H9 (cell line): ENCODE measurements around the gene GRB2. TPM values are rescaled to one million over a fixed set of nuclear protein-coding genes. Genes with fewer than 3 reads are reported as not detected.

ENCODE experiments used
- DNase-seq: peaks from one replicate; pipeline ENCODE4 v3.0.0-alpha.2; 2017
- H2AFZ ChIP-seq: one replicate; pipeline ENCODE4 v1.6.1; 2013; ENCODE audit warnings: mild to moderate bottlenecking, low read length, control low read depth, moderate library complexity
- H2AK5ac ChIP-seq: 2 replicates; pipeline ENCODE4 v1.6.1; 2013; ENCODE audit warnings: low read length, control low read depth, mixed read lengths; ENCODE audit not compliant: insufficient read length
- H2BK120ac ChIP-seq: one replicate; pipeline ENCODE4 v1.6.1; 2013; ENCODE audit warnings: low read depth, mild to moderate bottlenecking, low read length, control low read depth, inconsistent platforms; ENCODE audit not compliant: poor library complexity, severe bottlenecking
- H2BK12ac ChIP-seq: 2 replicates; pipeline ENCODE4 v1.6.1; 2013; ENCODE audit warnings: low read length, control low read depth, mixed read lengths, low read depth; ENCODE audit not compliant: insufficient read length
- H2BK15ac ChIP-seq: 2 replicates; pipeline ENCODE4 v1.6.1; 2013; ENCODE audit warnings: low read depth, low read length, control low read depth
- H2BK20ac ChIP-seq: one replicate; pipeline ENCODE4 v1.6.1; 2013; ENCODE audit warnings: low read depth, mild to moderate bottlenecking, low read length, control low read depth, inconsistent platforms; ENCODE audit not compliant: poor library complexity, severe bottlenecking
- H2BK5ac ChIP-seq: 2 replicates; pipeline ENCODE4 v1.6.1; 2013; ENCODE audit warnings: low read length, control low read depth, mixed read lengths; ENCODE audit not compliant: insufficient read length
- H3K14ac ChIP-seq: 2 replicates; pipeline ENCODE4 v1.6.1; 2013; ENCODE audit warnings: low read length, control low read depth; ENCODE audit not compliant: insufficient read depth
- H3K18ac ChIP-seq: 2 replicates; pipeline ENCODE4 v1.6.1; 2013; ENCODE audit warnings: low read depth, mild to moderate bottlenecking, mixed read lengths, low read length, control low read depth; ENCODE audit not compliant: insufficient read length
- H3K23ac ChIP-seq: 2 replicates; pipeline ENCODE4 v1.6.1; 2013; ENCODE audit warnings: low read length, control low read depth, mixed read lengths, low read depth; ENCODE audit not compliant: insufficient read length
- H3K23me2 ChIP-seq: 2 replicates; pipeline ENCODE4 v1.6.1; 2013; ENCODE audit warnings: low read depth, mild to moderate bottlenecking, mixed read lengths, low read length, control low read depth; ENCODE audit not compliant: insufficient read length, poor library complexity, severe bottlenecking
- H3K27ac ChIP-seq: 2 replicates; pipeline ENCODE4 v1.5.1; 2013; ENCODE audit warnings: low read length, control low read depth, mixed read lengths, low read depth; ENCODE audit not compliant: insufficient read length
- H3K27me3 ChIP-seq: 2 replicates; pipeline ENCODE4 v1.6.1; 2013; ENCODE audit warnings: low read length, control low read depth, inconsistent platforms; ENCODE audit not compliant: insufficient read depth
- H3K4ac ChIP-seq: 2 replicates; pipeline ENCODE4 v1.6.1; 2013; ENCODE audit warnings: low read depth, mild to moderate bottlenecking, control low read depth, inconsistent platforms, low read length, moderate library complexity
- H3K4me1 ChIP-seq: 2 replicates; pipeline ENCODE4 v1.6.1; 2013; ENCODE audit warnings: low read length, control low read depth, inconsistent platforms; ENCODE audit not compliant: insufficient read depth
- H3K4me2 ChIP-seq: 2 replicates; pipeline ENCODE4 v1.6.1; 2013; ENCODE audit warnings: low read length, control low read depth, mixed read lengths; ENCODE audit not compliant: insufficient read length, insufficient read depth
- H3K56ac ChIP-seq: 2 replicates; pipeline ENCODE4 v1.6.1; 2013; ENCODE audit warnings: low read depth, mild to moderate bottlenecking, mixed read lengths, low read length, control low read depth; ENCODE audit not compliant: insufficient read length
- H3K79me1 ChIP-seq: 2 replicates; pipeline ENCODE4 v1.6.1; 2013; ENCODE audit warnings: low read depth, mild to moderate bottlenecking, moderate library complexity, low read length, control low read depth, inconsistent platforms; ENCODE audit not compliant: insufficient read depth, poor library complexity, severe bottlenecking
- H3K79me2 ChIP-seq: 2 replicates; pipeline ENCODE4 v1.6.1; 2013; ENCODE audit warnings: low read length, control low read depth, inconsistent platforms; ENCODE audit not compliant: insufficient read depth
- H3K9ac ChIP-seq: 2 replicates; pipeline ENCODE4 v1.6.1; 2013; ENCODE audit warnings: low read length, control low read depth, mixed read lengths; ENCODE audit not compliant: insufficient read length; ENCODE audit errors: extremely low read depth
- H3K9me3 ChIP-seq: one replicate; pipeline ENCODE4 v1.6.1; 2013; ENCODE audit warnings: low read depth, low read length, inconsistent platforms; ENCODE audit not compliant: control insufficient read depth
- H3T11ph ChIP-seq: one replicate; pipeline ENCODE4 v1.6.1; 2013; ENCODE audit warnings: mild to moderate bottlenecking, low read length, control low read depth, inconsistent platforms
- H4K20me1 ChIP-seq: one replicate; pipeline ENCODE4 v1.6.1; 2013; ENCODE audit not compliant: control insufficient read depth, insufficient read length, insufficient read depth
- H4K5ac ChIP-seq: 2 replicates; pipeline ENCODE4 v1.6.1; 2013; ENCODE audit warnings: low read depth, mild to moderate bottlenecking, mixed read lengths, low read length, control low read depth; ENCODE audit not compliant: insufficient read length
- H4K8ac ChIP-seq: replicated peaks from 2 replicates; pipeline ENCODE4 v1.6.1; 2013; ENCODE audit warnings: low read length, control low read depth, mixed read lengths, low read depth; ENCODE audit not compliant: insufficient read length
- H4K91ac ChIP-seq: 2 replicates; pipeline ENCODE4 v1.6.1; 2013; ENCODE audit warnings: low read depth, mild to moderate bottlenecking, moderate library complexity, mixed read lengths, low read length, control low read depth; ENCODE audit not compliant: insufficient read length
- H3K27ac Mint-ChIP-seq, 3 experiments: 2 replicates in 2 of 3; 3 replicates in 1 of 3; pipeline ENCODE4 v1.8.0; 2020 to 2021; ENCODE audit warnings: mixed read lengths in 3 of 3, mild to moderate bottlenecking in 1 of 3, moderate library complexity in 1 of 3
- H3K27me3 Mint-ChIP-seq: 2 replicates; pipeline ENCODE4 v1.8.0; 2021; ENCODE audit warnings: low read depth, mild to moderate bottlenecking, moderate library complexity, mixed read lengths
- H3K36me3 Mint-ChIP-seq, 3 experiments: 2 replicates in 2 of 3; 3 replicates in 1 of 3; pipeline ENCODE4 v1.8.0; 2020 to 2021; ENCODE audit warnings: low read depth in 3 of 3, mixed read lengths in 3 of 3; ENCODE audit not compliant: insufficient read depth in 1 of 3
- H3K4me1 Mint-ChIP-seq, 2 experiments: 2 replicates each; pipeline ENCODE4 v1.8.0; 2020; ENCODE audit warnings: mixed read lengths in 2 of 2
- H3K4me3 Mint-ChIP-seq, 2 experiments: 2 replicates in 1 of 2; 3 replicates in 1 of 2; pipeline ENCODE4 v1.8.0; 2020 to 2021; ENCODE audit warnings: mild to moderate bottlenecking in 2 of 2, mixed read lengths in 2 of 2, moderate library complexity in 1 of 2
- H3K9me3 Mint-ChIP-seq, 2 experiments: 2 replicates in 1 of 2; 3 replicates in 1 of 2; pipeline ENCODE4 v1.8.0; 2020; ENCODE audit warnings: mild to moderate bottlenecking in 2 of 2, mixed read lengths in 2 of 2, moderate library complexity in 1 of 2
- WGBS: extraction: QIAGEN DNeasy Blood & Tissue Kit; methylation state at CpG from one replicate; pipeline ENCODE4 v1.1.7; 2013; ENCODE audit warnings: missing lambda C conversion rate, low lambda C conversion rate, mixed read lengths; ENCODE audit not compliant: insufficient read length; ENCODE audit errors: extremely low coverage; 5-methylcytosine and 5-hydroxymethylcytosine counted together
- total RNA-seq: library from RNA; stranded (reverse); gene quantifications from 2 replicates; pipeline ENCODE4 v1.2.1, GENCODE V29; 2021
- TF ChIP-seq, protein P1 (sequence below): fragments of 200-600 bp; sonication (generic); conservative IDR thresholded peaks from 3 replicates; pipeline ENCODE4 v1.8.0; 2021; ENCODE audit warnings: antibody characterized with exemption, mild to moderate bottlenecking

Gene GRB2
- total RNA-seq, 1 experiment from 2014 or later = 91.7 TPM

DNA sequence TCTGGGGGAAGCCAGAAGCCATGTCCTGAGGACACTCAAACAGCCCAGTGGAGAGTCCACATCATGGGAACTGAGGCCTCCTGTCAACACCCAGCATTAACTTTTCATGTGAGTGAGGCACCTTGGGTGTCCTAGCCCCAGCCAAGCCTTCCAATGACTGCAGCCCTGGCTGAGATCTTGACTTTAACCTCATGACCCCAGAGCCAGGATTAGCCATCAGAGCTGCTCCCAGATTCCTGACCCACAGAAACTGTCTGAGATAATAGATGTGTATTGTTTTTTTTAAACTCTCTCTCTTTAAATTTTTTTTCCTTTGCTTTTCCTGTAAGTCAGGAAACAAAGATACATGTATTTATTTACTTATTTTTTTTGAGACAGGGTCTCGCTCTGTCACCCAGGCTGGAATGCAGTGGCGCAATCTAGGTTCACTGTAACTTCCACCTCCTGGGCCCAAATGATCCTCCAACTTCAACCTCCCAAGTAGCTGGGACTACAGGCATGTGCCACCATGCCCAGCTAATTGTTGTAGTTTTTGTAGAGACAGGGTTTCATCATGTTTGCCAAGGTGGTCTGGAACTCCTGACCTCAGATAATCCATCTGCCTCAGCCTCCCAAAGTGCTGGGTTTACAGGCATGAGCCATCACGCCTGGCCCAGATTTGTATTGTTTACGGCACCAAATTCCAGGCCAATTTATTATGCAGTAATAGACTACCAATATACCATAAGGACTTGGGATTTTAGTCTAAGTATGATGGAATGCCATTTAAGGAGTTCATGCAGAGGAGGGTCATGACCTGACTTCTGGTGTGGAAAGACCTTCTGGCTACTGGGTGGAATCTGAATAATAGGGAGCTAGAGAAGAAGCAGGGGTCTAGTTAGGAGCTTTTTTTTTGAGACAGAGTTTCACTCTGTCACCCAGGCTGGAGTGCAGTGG lies 37.0 kb upstream of the GRB2 start:
- no peaks in the 10 kb centered on the region for H3K79me2 ChIP-seq
- H2BK5ac ChIP-seq = no peak overlapping the region
- TF ChIP-seq, protein P1, sequence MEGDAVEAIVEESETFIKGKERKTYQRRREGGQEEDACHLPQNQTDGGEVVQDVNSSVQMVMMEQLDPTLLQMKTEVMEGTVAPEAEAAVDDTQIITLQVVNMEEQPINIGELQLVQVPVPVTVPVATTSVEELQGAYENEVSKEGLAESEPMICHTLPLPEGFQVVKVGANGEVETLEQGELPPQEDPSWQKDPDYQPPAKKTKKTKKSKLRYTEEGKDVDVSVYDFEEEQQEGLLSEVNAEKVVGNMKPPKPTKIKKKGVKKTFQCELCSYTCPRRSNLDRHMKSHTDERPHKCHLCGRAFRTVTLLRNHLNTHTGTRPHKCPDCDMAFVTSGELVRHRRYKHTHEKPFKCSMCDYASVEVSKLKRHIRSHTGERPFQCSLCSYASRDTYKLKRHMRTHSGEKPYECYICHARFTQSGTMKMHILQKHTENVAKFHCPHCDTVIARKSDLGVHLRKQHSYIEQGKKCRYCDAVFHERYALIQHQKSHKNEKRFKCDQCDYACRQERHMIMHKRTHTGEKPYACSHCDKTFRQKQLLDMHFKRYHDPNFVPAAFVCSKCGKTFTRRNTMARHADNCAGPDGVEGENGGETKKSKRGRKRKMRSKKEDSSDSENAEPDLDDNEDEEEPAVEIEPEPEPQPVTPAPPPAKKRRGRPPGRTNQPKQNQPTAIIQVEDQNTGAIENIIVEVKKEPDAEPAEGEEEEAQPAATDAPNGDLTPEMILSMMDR = no peak
- H3K9me3 ChIP-seq = no peaks in the 10 kb centered on the region
- H3K79me1 ChIP-seq = no peaks in the 10 kb centered on the region
- no peak overlapping the region for H2BK12ac ChIP-seq
- H2BK15ac ChIP-seq = no peak overlapping the region
- H3K14ac ChIP-seq = no peak overlapping the region
- H3K4me1 ChIP-seq = no peaks in the 10 kb centered on the region
- no peak overlapping the region for H3T11ph ChIP-seq
- H2BK120ac ChIP-seq = no peak overlapping the region
- H4K5ac ChIP-seq = no peak overlapping the region
- no peak for DNase-seq
- no peak overlapping the region for H3K4me2 ChIP-seq
- no peaks in the 10 kb centered on the region for H4K20me1 ChIP-seq
- WGBS = no CpG with 5 or more reads among the region's 4 CpGs
- no peak overlapping the region for H3K56ac ChIP-seq
- H3K9ac ChIP-seq = no peak overlapping the region
- H4K91ac ChIP-seq = no peak overlapping the region
- no peak overlapping the region for H3K27ac ChIP-seq
- no peaks in the 10 kb centered on the region for H3K27me3 ChIP-seq
- H3K27me3 Mint-ChIP-seq = no peaks in the 10 kb centered on the region
- no peak overlapping the region for H2BK20ac ChIP-seq
- H3K27ac Mint-ChIP-seq = no peak overlapping the region; a peak in 1 of 7 replicates
- H3K23ac ChIP-seq = no peak overlapping the region
- H2AFZ ChIP-seq = no peak overlapping the region
- H3K36me3 Mint-ChIP-seq = no peaks in the 10 kb centered on the region
- H4K8ac ChIP-seq = no peak overlapping the region
- no peaks in the 10 kb centered on the region for H3K9me3 Mint-ChIP-seq
- H3K4ac ChIP-seq = no peak overlapping the region
- H3K4me3 Mint-ChIP-seq = no peak overlapping the region
- peaks cover 2 to 3% of the 10 kb centered on the region in 2 experiments; a peak in 1 of 4 replicates for H3K4me1 Mint-ChIP-seq
- no peak overlapping the region for H3K18ac ChIP-seq
- H2AK5ac ChIP-seq = no peak overlapping the region
- H3K23me2 ChIP-seq = no peaks in the 10 kb centered on the region
